Testis (tissue), 3 donors: Measurements from ENCODE around the gene PRKAA1. TPM values are rescaled to one million over a fixed set of nuclear protein-coding genes. Genes with fewer than 3 reads are reported as not detected.

Experiments
- DNase-seq: peaks from one replicate; pipeline ENCODE4 v3.0.0-alpha.2; 2019
- H3K27ac ChIP-seq, 2 donors: fragments of 200-600 bp; sonication (generic); one replicate each; pipeline ENCODE4 v1.5.1; 2019
- H3K27me3 ChIP-seq: fragments of 200-600 bp; sonication (generic); one replicate; pipeline ENCODE4 v1.5.1; 2019
- H3K36me3 ChIP-seq: fragments of 200-600 bp; sonication (generic); one replicate; pipeline ENCODE4 v1.5.1; 2017; ENCODE audit warnings: low read depth; ENCODE audit errors: missing control alignments
- H3K4me1 ChIP-seq: fragments of 200-600 bp; sonication (generic); one replicate; pipeline ENCODE4 v1.5.1; 2019
- H3K4me3 ChIP-seq, 2 donors: fragments of 200-600 bp; sonication (generic); one replicate each; pipeline ENCODE4 v1.5.1; 2017 to 2019
- H3K9me3 ChIP-seq: fragments of 200-600 bp; sonication (generic); one replicate; pipeline ENCODE4 v1.5.1; 2017
- CTCF ChIP-seq, 3 experiments: fragments of 450-650 bp in 2 of 3; fragments of 200-600 bp in 1 of 3; sonication (generic) in 1 of 3; IDR thresholded peaks; one replicate each; pipeline ENCODE4 v1.5.1; 2016 to 2019; ENCODE audit warnings: antibody characterized with exemption in 3 of 3, mild to moderate bottlenecking in 2 of 3, moderate library complexity in 1 of 3
- POLR2A ChIP-seq: fragments of 450-650 bp; IDR thresholded peaks from one replicate; pipeline ENCODE4 v1.6.1; 2017; ENCODE audit warnings: antibody characterized with exemption, mild to moderate bottlenecking, moderate library complexity
- WGBS, 2 donors: methylation state at CpG; one replicate each; pipeline ENCODE4 v1.1.5; 2018; 5-methylcytosine and 5-hydroxymethylcytosine counted together
- intact Hi-C: fragments of 100-400 bp; cut with DNase I; formaldehyde crosslinking; loops from one replicate; pipeline ENCODE4 v1.15.1; 2023; ENCODE audit warnings: low total_unique reads
- polyA plus RNA-seq: library from polyadenylated mRNA; stranded (reverse); fragments of 350-450 nt; fragmentation: Illumina TruSeq; extraction: RNeasy Lipid Tissue Mini Kit (QIAGEN cat#74804); gene quantifications from one replicate; pipeline ENCODE4 v1.2.3, GENCODE V29; 2014; ENCODE audit warnings: low read depth, low replicate concordance; ENCODE audit not compliant: insufficient read depth
- total RNA-seq, 2 donors: library from RNA; depleted of rRNA; stranded (reverse); fragments of >200 nt; gene quantifications; one replicate each; pipeline ENCODE4 v1.2.3, GENCODE V29; 2016

Gene PRKAA1
- total and polyA plus RNA-seq, 3 donors from 2014 or later, result 81.7 to 144 (median 92.8) TPM

GRCh38 chr5:40762705-40763104 is 35.5 kb downstream of the PRKAA1 start:
- H3K9me3 ChIP-seq, result no peaks in the 10 kb centered on the region
- TF ChIP-seq POLR2A, result no peak
- TF ChIP-seq CTCF (IDR thresholded peaks at IDR 0.05), result no peak
- H3K27ac ChIP-seq, result no peak overlapping the region
- H3K4me1 ChIP-seq, result no peaks in the 10 kb centered on the region
- H3K27me3 ChIP-seq, result no peaks in the 10 kb centered on the region
- intact Hi-C loops, result no loop called here
- H3K36me3 ChIP-seq, result no peaks in the 10 kb centered on the region
- WGBS, 2 donors, result 96 to 97% methylated on average over 2 of the region's 2 CpGs
- DNase-seq, result no peak
- no peak overlapping the region for H3K4me3 ChIP-seq

- intact Hi-C loops, result no loop called here
- no peak for DNase-seq
- WGBS, 2 donors, result 67 to 93% methylated on average over 2 of the region's 2 CpGs
- Histone ChIP-seq H3K27me3 (no peaks in the 10 kb centered on the region), H3K27ac (no peak overlapping the region), H3K4me3 (no peak overlapping the region), H3K9me3 (no peaks in the 10 kb centered on the region), H3K36me3 (no peaks in the 10 kb centered on the region), H3K4me1 (peaks cover 11% of the 10 kb centered on the region)
- TF ChIP-seq POLR2A, result no peak
- no peak for TF ChIP-seq CTCF (IDR thresholded peaks at IDR 0.05)
Measured at GRCh38 chr5:40757400-40757799, 40.8 kb downstream of the PRKAA1 start.

GRCh38 chr5:40755407-40756365 is 42.5 kb downstream of the PRKAA1 start, which contains the start of gene TTC33:
Gene TTC33 (minus strand): TSS chr5:40755961. CDS start chr5:40747018, 8,943 bp downstream.
- H3K27ac ChIP-seq, result peak within 1 kb of the TSS; percentile 91 to 95
- WGBS, 2 donors, result 3 to 5% methylated on average over 56 to 77 of the region's 80 CpGs

GRCh38 chr5:40755093-40755406 is 43.1 kb downstream of the PRKAA1 start:
- Histone ChIP-seq H3K9me3 (no peaks in the 10 kb centered on the region), H3K36me3 (no peaks in the 10 kb centered on the region), H3K4me1 (peaks cover 11% of the 10 kb centered on the region), H3K4me3 (peak overlapping the region; percentile 81 to 89), H3K27me3 (no peaks in the 10 kb centered on the region), H3K27ac (peak overlapping the region; percentile 91 to 95)
- intact Hi-C loops, result no loop called here
- TF ChIP-seq CTCF (IDR thresholded peaks at IDR 0.05), result peak; percentile 30 to 62 (median 31)
- no peak for TF ChIP-seq POLR2A
- 0 to 1% methylated on average over 11 of the region's 11 CpGs for WGBS, 2 donors
- DNase-seq, result peak; percentile 87

More at GRCh38 chr5:40755407-40756365, 42.5 kb downstream of the PRKAA1 start, which contains the start of gene TTC33:
- DNase-seq, result peak; percentile 99
- Histone ChIP-seq H3K9me3 (no peaks in the 10 kb centered on the region), H3K4me1 (peaks cover 11% of the 10 kb centered on the region), H3K4me3 (peak within 1 kb of the TSS; percentile 81 to 89), H3K27me3 (no peaks in the 10 kb centered on the region), H3K36me3 (no peaks in the 10 kb centered on the region)
- TF ChIP-seq POLR2A (no peak), CTCF (IDR thresholded peaks at IDR 0.05) (peak; percentile 66 to 70 (median 68))
- intact Hi-C loops, result no loop called here
